Neural cell (in vitro differentiated cells): ENCODE measurements around the gene GET4. TPM values are rescaled to one million over a fixed set of nuclear protein-coding genes. Genes with fewer than 3 reads are reported as not detected.

Experiments
- H2AFZ ChIP-seq: fragments of 200-600, 300-800 bp; sonication (generic), shearing (Covaris generic); 2 replicates; pipeline ENCODE4 v1.6.0; 2014; ENCODE audit warnings: low read depth, mild to moderate bottlenecking, antibody characterized with exemption, low read length, moderate library complexity
- H3F3A ChIP-seq: fragments of 200-600 bp; shearing (Covaris generic); 2 replicates; pipeline ENCODE4 v1.6.1; 2016; ENCODE audit warnings: mild to moderate bottlenecking, moderate library complexity, mixed read lengths, antibody characterized with exemption, low read length; ENCODE audit not compliant: insufficient read depth, poor library complexity, severe bottlenecking
- H3K27ac ChIP-seq: fragments of 200-600, 300-800 bp; sonication (generic), shearing (Covaris generic); 2 replicates; pipeline ENCODE4 v1.5.1; 2014; ENCODE audit warnings: mild to moderate bottlenecking, low read length, moderate library complexity
- H3K27me3 ChIP-seq: fragments of 300-800, 200-600 bp; sonication (generic), shearing (Covaris generic); 2 replicates; pipeline ENCODE4 v1.6.0; 2014; ENCODE audit warnings: mild to moderate bottlenecking, low read depth, low read length, moderate library complexity; ENCODE audit not compliant: insufficient read depth
- H3K36me3 ChIP-seq: fragments of 300-800, 200-600 bp; sonication (generic), shearing (Covaris generic); 2 replicates; pipeline ENCODE4 v1.5.1; 2014; ENCODE audit warnings: mild to moderate bottlenecking, antibody characterized with exemption, low read length, moderate library complexity; ENCODE audit not compliant: insufficient read depth
- H3K4me2 ChIP-seq: fragments of 300-800, 200-600 bp; sonication (generic), shearing (Covaris generic); 2 replicates; pipeline ENCODE4 v1.6.0; 2014; ENCODE audit warnings: mild to moderate bottlenecking, low read length
- H3K4me3 ChIP-seq: fragments of 300-800, 200-600 bp; sonication (generic), shearing (Covaris generic); 2 replicates; pipeline ENCODE4 v1.5.1; 2014; ENCODE audit warnings: mild to moderate bottlenecking, low read length, moderate library complexity
- H3K79me2 ChIP-seq: fragments of 200-600 bp; shearing (Covaris generic); replicated peaks from 2 replicates; pipeline ENCODE4 v1.6.0; 2014; ENCODE audit warnings: mild to moderate bottlenecking, low read length, moderate library complexity; ENCODE audit not compliant: insufficient read depth
- H3K9ac ChIP-seq: fragments of 300-800, 200-600 bp; sonication (generic), shearing (Covaris generic); 2 replicates; pipeline ENCODE4 v1.6.1; 2016; ENCODE audit warnings: mild to moderate bottlenecking, low read length, mixed read lengths
- H3K9me2 ChIP-seq: fragments of 200-600 bp; shearing (Covaris generic); 2 replicates; pipeline ENCODE4 v1.6.1; 2016; ENCODE audit warnings: mild to moderate bottlenecking, low read length, mixed read lengths; ENCODE audit not compliant: insufficient read depth
- H3K9me3 ChIP-seq: fragments of 200-600, 300-800 bp; sonication (generic), shearing (Covaris generic); 2 replicates; pipeline ENCODE4 v1.6.1; 2016; ENCODE audit warnings: mild to moderate bottlenecking, mixed run types, low read length, moderate library complexity, mixed read lengths
- H4K20me1 ChIP-seq: fragments of 200-600 bp; shearing (Covaris generic); 2 replicates; pipeline ENCODE4 v1.6.1; 2016; ENCODE audit warnings: mild to moderate bottlenecking, mixed run types; ENCODE audit not compliant: insufficient read depth
- EP300 ChIP-seq: fragments of 450-650 bp; conservative IDR thresholded peaks from 2 replicates; pipeline ENCODE4 v1.6.1; 2014; ENCODE audit warnings: antibody characterized with exemption, mild to moderate bottlenecking, moderate library complexity; ENCODE audit not compliant: poor library complexity, severe bottlenecking
- EZH2 ChIP-seq: fragments of 200-600, 300-800 bp; shearing (Covaris generic), sonication (generic); IDR thresholded peaks from 2 replicates; pipeline ENCODE4 v1.6.1; 2014; ENCODE audit warnings: antibody characterized with exemption, low read length, borderline replicate concordance, mild to moderate bottlenecking; ENCODE audit not compliant: insufficient read depth, poor library complexity, severe bottlenecking
- MXI1 ChIP-seq: fragments of 450-650 bp; conservative IDR thresholded peaks from 2 replicates; pipeline ENCODE4 v1.6.1; 2014; ENCODE audit warnings: antibody characterized with exemption, mild to moderate bottlenecking; ENCODE audit not compliant: poor library complexity, severe bottlenecking
- POLR2AphosphoS5 ChIP-seq: IDR thresholded peaks from 2 replicates; pipeline ENCODE4 v1.6.1; 2012
- RAD21 ChIP-seq: fragments of 450-650 bp; conservative IDR thresholded peaks from 2 replicates; pipeline ENCODE4 v1.6.1; 2014; ENCODE audit warnings: antibody characterized with exemption, mild to moderate bottlenecking, moderate library complexity
- SMC3 ChIP-seq: fragments of 450-650 bp; conservative IDR thresholded peaks from 2 replicates; pipeline ENCODE4 v1.6.1; 2014; ENCODE audit warnings: antibody characterized with exemption, mild to moderate bottlenecking, moderate library complexity; ENCODE audit not compliant: poor library complexity
- TAF1 ChIP-seq: IDR thresholded peaks from 2 replicates; pipeline ENCODE4 v1.6.1; 2012; ENCODE audit warnings: low read depth
- polyA plus RNA-seq: library from polyadenylated mRNA; depleted of rRNA; stranded (reverse); fragments of >200 nt; gene quantifications from 2 replicates; pipeline ENCODE4 v1.2.3, GENCODE V29; 2014
- TF ChIP-seq, protein P1 (sequence below): IDR thresholded peaks from 2 replicates; pipeline ENCODE4 v1.6.1; 2012; ENCODE audit warnings: borderline replicate concordance
- TF ChIP-seq, protein P2 (sequence below): fragments of 450-650 bp; IDR thresholded peaks from 2 replicates; pipeline ENCODE4 v1.5.1; 2014; ENCODE audit warnings: antibody characterized with exemption, mild to moderate bottlenecking, moderate library complexity; ENCODE audit not compliant: poor library complexity, severe bottlenecking

Gene GET4
- polyA plus RNA-seq, 1 donor from 2014 or later: 63.8 TPM

DNA sequence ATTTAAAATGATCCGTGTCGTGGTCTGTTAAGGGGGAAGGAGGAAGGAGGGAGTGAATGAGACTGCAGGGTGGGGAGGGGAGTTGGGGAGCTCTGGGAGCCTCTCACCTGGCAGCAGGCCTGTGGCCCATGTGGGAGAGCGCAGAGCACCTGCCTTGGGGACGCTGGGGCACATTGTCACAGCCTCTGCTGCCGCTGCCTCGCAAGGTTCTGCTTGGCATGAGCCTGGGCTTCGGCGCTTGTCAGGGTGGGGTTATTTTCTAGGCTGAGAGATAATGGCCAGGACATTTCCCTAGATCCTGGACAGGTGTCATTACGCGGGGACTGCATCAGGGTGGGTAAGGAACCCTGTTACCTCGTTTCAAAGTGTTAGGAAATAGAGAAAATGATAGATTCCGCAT, 46.3 kb upstream of the GET4 start:
- H4K20me1 ChIP-seq: no peaks in the 10 kb centered on the region
- no peaks in the 10 kb centered on the region for H3K9me3 ChIP-seq
- H3K4me3 ChIP-seq: no peak overlapping the region
- no peaks in the 10 kb centered on the region for H3K27me3 ChIP-seq
- H3K36me3 ChIP-seq: no peaks in the 10 kb centered on the region
- H3K9me2 ChIP-seq: no peaks in the 10 kb centered on the region
- H2AFZ ChIP-seq: no peak overlapping the region
- H3K4me2 ChIP-seq: no peak overlapping the region
- no peaks in the 10 kb centered on the region for H3F3A ChIP-seq
- H3K27ac ChIP-seq: no peak overlapping the region
- TF ChIP-seq, protein P1, sequence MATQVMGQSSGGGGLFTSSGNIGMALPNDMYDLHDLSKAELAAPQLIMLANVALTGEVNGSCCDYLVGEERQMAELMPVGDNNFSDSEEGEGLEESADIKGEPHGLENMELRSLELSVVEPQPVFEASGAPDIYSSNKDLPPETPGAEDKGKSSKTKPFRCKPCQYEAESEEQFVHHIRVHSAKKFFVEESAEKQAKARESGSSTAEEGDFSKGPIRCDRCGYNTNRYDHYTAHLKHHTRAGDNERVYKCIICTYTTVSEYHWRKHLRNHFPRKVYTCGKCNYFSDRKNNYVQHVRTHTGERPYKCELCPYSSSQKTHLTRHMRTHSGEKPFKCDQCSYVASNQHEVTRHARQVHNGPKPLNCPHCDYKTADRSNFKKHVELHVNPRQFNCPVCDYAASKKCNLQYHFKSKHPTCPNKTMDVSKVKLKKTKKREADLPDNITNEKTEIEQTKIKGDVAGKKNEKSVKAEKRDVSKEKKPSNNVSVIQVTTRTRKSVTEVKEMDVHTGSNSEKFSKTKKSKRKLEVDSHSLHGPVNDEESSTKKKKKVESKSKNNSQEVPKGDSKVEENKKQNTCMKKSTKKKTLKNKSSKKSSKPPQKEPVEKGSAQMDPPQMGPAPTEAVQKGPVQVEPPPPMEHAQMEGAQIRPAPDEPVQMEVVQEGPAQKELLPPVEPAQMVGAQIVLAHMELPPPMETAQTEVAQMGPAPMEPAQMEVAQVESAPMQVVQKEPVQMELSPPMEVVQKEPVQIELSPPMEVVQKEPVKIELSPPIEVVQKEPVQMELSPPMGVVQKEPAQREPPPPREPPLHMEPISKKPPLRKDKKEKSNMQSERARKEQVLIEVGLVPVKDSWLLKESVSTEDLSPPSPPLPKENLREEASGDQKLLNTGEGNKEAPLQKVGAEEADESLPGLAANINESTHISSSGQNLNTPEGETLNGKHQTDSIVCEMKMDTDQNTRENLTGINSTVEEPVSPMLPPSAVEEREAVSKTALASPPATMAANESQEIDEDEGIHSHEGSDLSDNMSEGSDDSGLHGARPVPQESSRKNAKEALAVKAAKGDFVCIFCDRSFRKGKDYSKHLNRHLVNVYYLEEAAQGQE: no peak
- TF ChIP-seq TAF1 (no peak), SMC3 (no peak), MXI1 (no peak), EZH2 (no peak), EP300 (no peak), RAD21 (no peak), POLR2AphosphoS5 (no peak)
- TF ChIP-seq, protein P2, sequence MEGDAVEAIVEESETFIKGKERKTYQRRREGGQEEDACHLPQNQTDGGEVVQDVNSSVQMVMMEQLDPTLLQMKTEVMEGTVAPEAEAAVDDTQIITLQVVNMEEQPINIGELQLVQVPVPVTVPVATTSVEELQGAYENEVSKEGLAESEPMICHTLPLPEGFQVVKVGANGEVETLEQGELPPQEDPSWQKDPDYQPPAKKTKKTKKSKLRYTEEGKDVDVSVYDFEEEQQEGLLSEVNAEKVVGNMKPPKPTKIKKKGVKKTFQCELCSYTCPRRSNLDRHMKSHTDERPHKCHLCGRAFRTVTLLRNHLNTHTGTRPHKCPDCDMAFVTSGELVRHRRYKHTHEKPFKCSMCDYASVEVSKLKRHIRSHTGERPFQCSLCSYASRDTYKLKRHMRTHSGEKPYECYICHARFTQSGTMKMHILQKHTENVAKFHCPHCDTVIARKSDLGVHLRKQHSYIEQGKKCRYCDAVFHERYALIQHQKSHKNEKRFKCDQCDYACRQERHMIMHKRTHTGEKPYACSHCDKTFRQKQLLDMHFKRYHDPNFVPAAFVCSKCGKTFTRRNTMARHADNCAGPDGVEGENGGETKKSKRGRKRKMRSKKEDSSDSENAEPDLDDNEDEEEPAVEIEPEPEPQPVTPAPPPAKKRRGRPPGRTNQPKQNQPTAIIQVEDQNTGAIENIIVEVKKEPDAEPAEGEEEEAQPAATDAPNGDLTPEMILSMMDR: no peak
- peaks cover 59% of the 10 kb centered on the region for H3K79me2 ChIP-seq
- H3K9ac ChIP-seq: no peak overlapping the region

DNA sequence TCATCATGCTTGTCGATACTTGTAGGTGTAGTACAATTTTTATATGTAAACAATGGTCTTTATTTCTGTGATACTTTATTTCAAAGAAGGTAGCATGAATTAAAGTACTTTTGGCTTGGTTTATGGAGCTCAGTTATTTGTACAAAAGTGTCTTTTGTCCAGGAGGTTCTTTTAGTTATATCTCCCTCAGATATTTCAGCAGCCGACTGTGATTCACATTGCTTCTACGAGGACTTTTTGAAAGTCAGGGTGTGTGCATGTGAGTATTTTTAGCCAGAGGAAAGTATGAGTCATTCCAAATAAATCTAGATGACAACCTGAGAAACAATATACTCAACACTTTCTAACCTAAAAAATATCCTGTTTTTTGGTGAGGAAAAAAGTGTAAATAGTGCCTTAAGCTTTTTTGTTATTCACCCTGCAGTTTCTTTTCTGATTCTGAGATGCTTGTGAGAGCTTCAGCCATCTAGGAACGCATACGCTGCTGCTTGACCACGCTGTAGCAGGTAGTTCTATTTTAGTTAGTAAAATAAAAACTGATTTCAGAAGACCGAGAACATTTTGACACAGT, 44.7 kb upstream of the GET4 start:
- no peak overlapping the region for H2AFZ ChIP-seq
- H4K20me1 ChIP-seq: no peaks in the 10 kb centered on the region
- no peaks in the 10 kb centered on the region for H3F3A ChIP-seq
- H3K79me2 ChIP-seq: peaks cover 56% of the 10 kb centered on the region
- no peaks in the 10 kb centered on the region for H3K36me3 ChIP-seq
- no peak overlapping the region for H3K4me2 ChIP-seq
- no peak overlapping the region for H3K9ac ChIP-seq
- H3K27ac ChIP-seq: no peak overlapping the region
- H3K9me2 ChIP-seq: no peaks in the 10 kb centered on the region
- no peak overlapping the region for H3K4me3 ChIP-seq
- no peak for TF ChIP-seq TAF1
- no peak for TF ChIP-seq EP300
- no peak for TF ChIP-seq POLR2AphosphoS5
- no peak for TF ChIP-seq RAD21
- TF ChIP-seq SMC3: no peak
- no peak for TF ChIP-seq MXI1
- TF ChIP-seq, protein P2: no peak
- TF ChIP-seq, protein P1: no peak
- no peak for TF ChIP-seq EZH2
- no peaks in the 10 kb centered on the region for H3K27me3 ChIP-seq
- H3K9me3 ChIP-seq: no peaks in the 10 kb centered on the region
